HepG2 (cell line): ENCODE data around the gene PEX12. TPM values are rescaled to one million over a fixed set of nuclear protein-coding genes. Genes with fewer than 3 reads are reported as not detected.
A peak's percentile ranks its signal among the peaks of the same experiment; 100 is the strongest.

Experiments
- ATRX ChIP-seq: sonication (generic); formaldehyde crosslinking; IDR thresholded peaks from 2 replicates; pipeline ENCODE4 v1.4.0; 2020; ENCODE audit warnings: missing genetic modification reagents, borderline replicate concordance
- DNMT3B ChIP-seq: conservative IDR thresholded peaks from 2 replicates; pipeline ENCODE4 v1.6.1; 2016; ENCODE audit warnings: missing biosample characterization, control low read depth
- ERF ChIP-seq: IDR thresholded peaks from 2 replicates; pipeline ENCODE4 v1.6.1; 2018; ENCODE audit warnings: missing biosample characterization, missing genetic modification reagents
- HDAC6 ChIP-seq: fragments of 200-600 bp; sonication (generic); IDR thresholded peaks from 2 replicates; pipeline ENCODE4 v1.7.0; 2017; ENCODE audit warnings: mild to moderate bottlenecking, antibody characterized with exemption, low read length, low read depth
- HMGA1 ChIP-seq: sonication (generic); formaldehyde crosslinking; conservative IDR thresholded peaks from 2 replicates; pipeline ENCODE4 v1.4.0; 2020; ENCODE audit warnings: missing genetic modification reagents
- LBX2 ChIP-seq: sonication (generic); formaldehyde crosslinking; IDR thresholded peaks from 2 replicates; pipeline ENCODE4 v1.5.0; 2020; ENCODE audit warnings: missing genetic modification reagents, mild to moderate bottlenecking, borderline replicate concordance
- NCOA1 ChIP-seq: sonication (generic); formaldehyde crosslinking; IDR thresholded peaks from 2 replicates; pipeline ENCODE4 v1.9.0; 2021; ENCODE audit warnings: missing genetic modification reagents
- PHF8 ChIP-seq: sonication (generic); formaldehyde crosslinking; IDR thresholded peaks from 2 replicates; pipeline ENCODE4 v1.5.0; 2020; ENCODE audit warnings: missing genetic modification reagents
- RERE ChIP-seq: IDR thresholded peaks from 2 replicates; pipeline ENCODE4 v1.6.1; 2016; ENCODE audit warnings: low read depth, missing genetic modification reagents, missing compliant biosample characterization
- RFX5 ChIP-seq: IDR thresholded peaks from 2 replicates; pipeline ENCODE4 v1.6.1; 2011; ENCODE audit warnings: low read depth, low read length, improper control_type of control experiment
- SIN3A ChIP-seq: IDR thresholded peaks from 2 replicates; pipeline ENCODE4 v1.6.1; 2011; ENCODE audit warnings: low read depth, mild to moderate bottlenecking, control low read depth, low read length, borderline replicate concordance
- ZNF318 ChIP-seq: sonication (generic); formaldehyde crosslinking; IDR thresholded peaks from 2 replicates; pipeline ENCODE4 v1.4.0; 2020; ENCODE audit warnings: mild to moderate bottlenecking, missing genetic modification reagents
- ZNF570 ChIP-seq: sonication (generic); formaldehyde crosslinking; IDR thresholded peaks from 2 replicates; pipeline ENCODE4 v1.4.0; 2020; ENCODE audit warnings: mild to moderate bottlenecking, missing genetic modification reagents, borderline replicate concordance
- ZNF580 ChIP-seq: IDR thresholded peaks from 2 replicates; pipeline ENCODE4 v1.6.1; 2016; ENCODE audit warnings: low read depth, borderline replicate concordance
- ZNF839 ChIP-seq: sonication (generic); formaldehyde crosslinking; IDR thresholded peaks from 2 replicates; pipeline ENCODE4 v1.4.0; 2020; ENCODE audit warnings: missing genetic modification reagents, mild to moderate bottlenecking, borderline replicate concordance
- polyA plus RNA-seq, 8 experiments: library from polyadenylated mRNA; depleted of rRNA in 3 of 8; stranded (reverse) in 7 of 8; unstranded in 1 of 8; fragments of >200 nt; fragmentation: Illumina TruSeq in 4 of 8; extraction: Trizol in 4 of 8; gene quantifications; 2 replicates each; pipeline versions ENCODE4 v1.2.1 to v1.2.3, GENCODE V29; 2011 to 2016; ENCODE audit warnings: low read depth in 4 of 8, missing spikeins in 1 of 8, mixed read lengths in 1 of 8; ENCODE audit not compliant: insufficient read depth in 1 of 8
- total RNA-seq, 5 experiments: library from RNA; depleted of rRNA; stranded (reverse); fragments of >200 nt; fragmentation: Illumina TruSeq; extraction: Trizol; gene quantifications; 2 replicates each; pipeline ENCODE4 v1.2.3, GENCODE V29; 2016; ENCODE audit warnings: low read depth in 1 of 5

The PEX12 gene
- total and polyA plus RNA-seq, 2 of the 13 experiments (the other 11 are each of a cell fraction or from before 2014, with no cell fraction given): 5.1 to 11.9 TPM

DNA sequence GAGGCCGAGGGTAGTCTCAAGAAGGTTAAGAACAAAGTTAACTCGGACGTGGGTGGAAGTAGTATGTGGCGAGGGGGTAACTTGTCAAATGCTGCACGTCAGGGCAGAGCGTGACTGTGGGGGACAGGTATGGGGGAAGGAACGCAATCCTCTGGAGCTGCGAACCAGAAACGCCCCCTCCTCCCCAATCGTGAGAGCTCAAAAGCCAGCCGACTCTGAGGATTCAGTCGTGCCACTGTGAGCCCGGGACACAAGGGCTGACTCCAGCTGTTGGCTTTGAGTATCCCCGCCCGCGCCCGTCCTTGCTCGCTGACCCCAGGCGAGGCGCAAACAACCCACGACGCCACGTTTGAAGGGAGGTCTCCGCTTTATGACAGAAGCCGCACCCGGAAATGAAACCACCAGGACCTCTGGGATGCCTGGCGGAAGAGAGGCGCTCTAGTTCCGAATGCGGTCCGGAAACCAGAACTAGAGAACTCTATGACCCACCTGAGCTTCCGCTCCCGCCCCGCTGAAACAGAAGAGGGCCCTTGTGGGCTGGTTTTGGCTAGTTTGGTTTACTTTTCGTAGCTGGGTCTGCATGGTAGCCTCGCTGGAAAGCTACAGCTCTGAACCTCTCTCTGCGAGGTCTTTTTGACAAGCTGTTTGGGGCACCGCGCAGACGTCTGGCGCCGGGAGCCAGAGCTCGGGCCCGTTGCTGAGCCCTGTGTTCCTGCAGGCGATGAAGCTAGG lies at the start of gene PEX12 (continued):
- TF ChIP-seq RERE (CRISPR knock-in tag) (no peak), DNMT3B (CRISPR knock-in tag) (no peak), PHF8 (CRISPR knock-in tag) (peak; percentile 87), ZNF570 (0 out of 2 replicates have a peak, but pooled peaks have one; percentile 45), ZNF318 (CRISPR knock-in tag) (0 out of 2 replicates have a peak, but pooled peaks have one; percentile 16), ERF (CRISPR knock-in tag) (peak; percentile 65), HDAC6 (no peak), ATRX (CRISPR knock-in tag) (no peak), ZNF580 (CRISPR knock-in tag) (peak; percentile 80; the same call in 1 of the 2 replicates), LBX2 (no peak), HMGA1 (CRISPR knock-in tag) (no peak), SIN3A (peak; percentile 80), RFX5 (no peak), NCOA1 (CRISPR knock-in tag) (no peak), ZNF839 (no peak)
